AG04450 (cell line): ENCODE results near the gene TRABD2A. TPM values are rescaled to one million over a fixed set of nuclear protein-coding genes. Genes with fewer than 3 reads are reported as not detected.

Experiments
- CTCF ChIA-PET: fragments of 300-600, 350-600 bp; formaldehyde crosslinking; extraction: SDS; loops from one replicate; lab custom pipeline; 2022; ENCODE audit warnings: antibody characterized with exemption, inconsistent platforms; lab: Charles Lee
- POLR2A ChIA-PET: fragments of 350-600 bp; formaldehyde crosslinking; extraction: SDS; loops from one replicate; lab custom pipeline; 2021; ENCODE audit warnings: antibody characterized with exemption, inconsistent platforms; lab: Yijun Ruan, JAX
- DNase-seq: peaks from one replicate; pipeline ENCODE4 v3.0.0-alpha.2; 2011; ENCODE audit warnings: low read depth, low spot score
- H3K27ac ChIP-seq: one replicate; pipeline ENCODE4 v1.5.1; 2012; ENCODE audit warnings: low read depth, low read length, control low read depth
- H3K27me3 ChIP-seq: one replicate; pipeline ENCODE4 v1.6.0; 2012; ENCODE audit warnings: low read length; ENCODE audit not compliant: control insufficient read depth, insufficient read depth
- H3K4me3 ChIP-seq: 2 replicates; pipeline ENCODE4 v1.5.1; 2011; ENCODE audit warnings: mild to moderate bottlenecking, low read depth, low read length, control low read depth
- H3K9me3 ChIP-seq: 2 replicates; pipeline ENCODE4 v1.5.1; 2012; ENCODE audit warnings: low read length; ENCODE audit not compliant: control insufficient read depth, insufficient read depth
- polyA plus RNA-seq: library from polyadenylated mRNA; depleted of rRNA; stranded (reverse); fragments of >200 nt; gene quantifications from 2 replicates; pipeline ENCODE4 v1.2.3, GENCODE V29; 2011
- TF ChIP-seq, protein P1 (sequence below): IDR thresholded peaks from 2 replicates; pipeline ENCODE4 v1.5.1; 2011; ENCODE audit warnings: low read depth, low read length, control low read depth, inconsistent platforms

TRABD2A gene
- polyA plus RNA-seq, 1 experiment = 30.2 TPM

DNA sequence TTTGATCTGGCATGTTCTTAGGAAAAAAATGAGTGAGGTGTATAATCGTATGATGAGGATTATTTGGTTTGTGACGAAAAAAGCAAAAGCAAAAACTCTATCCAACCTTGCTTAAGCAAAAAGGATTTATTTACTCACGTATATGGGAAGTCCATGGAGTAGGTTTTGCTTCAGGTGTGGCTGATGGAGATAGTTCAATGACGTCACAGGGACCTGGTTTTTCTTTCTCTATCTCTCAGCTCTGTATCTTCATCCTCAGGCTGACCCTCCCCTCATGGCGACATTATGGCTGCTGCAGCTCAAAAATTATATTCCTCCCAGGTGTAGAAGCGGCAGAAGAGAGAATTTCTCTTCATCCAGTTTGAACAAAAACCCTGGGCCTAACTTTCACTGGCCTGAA, 33.5 kb upstream of the TRABD2A start:
- Histone ChIP-seq H3K27ac (no peak overlapping the region), H3K4me3 (no peak overlapping the region), H3K9me3 (peaks cover 4% of the 10 kb centered on the region; the same call in 1 of the 2 replicates), H3K27me3 (no peaks in the 10 kb centered on the region)
- CTCF ChIA-PET = interaction anchor here (4.0 kb wide), 1 partner anchor 12 kb away, joined by 23 read pairs; no protein-coding TSS in a partner anchor
- TF ChIP-seq, protein P1, sequence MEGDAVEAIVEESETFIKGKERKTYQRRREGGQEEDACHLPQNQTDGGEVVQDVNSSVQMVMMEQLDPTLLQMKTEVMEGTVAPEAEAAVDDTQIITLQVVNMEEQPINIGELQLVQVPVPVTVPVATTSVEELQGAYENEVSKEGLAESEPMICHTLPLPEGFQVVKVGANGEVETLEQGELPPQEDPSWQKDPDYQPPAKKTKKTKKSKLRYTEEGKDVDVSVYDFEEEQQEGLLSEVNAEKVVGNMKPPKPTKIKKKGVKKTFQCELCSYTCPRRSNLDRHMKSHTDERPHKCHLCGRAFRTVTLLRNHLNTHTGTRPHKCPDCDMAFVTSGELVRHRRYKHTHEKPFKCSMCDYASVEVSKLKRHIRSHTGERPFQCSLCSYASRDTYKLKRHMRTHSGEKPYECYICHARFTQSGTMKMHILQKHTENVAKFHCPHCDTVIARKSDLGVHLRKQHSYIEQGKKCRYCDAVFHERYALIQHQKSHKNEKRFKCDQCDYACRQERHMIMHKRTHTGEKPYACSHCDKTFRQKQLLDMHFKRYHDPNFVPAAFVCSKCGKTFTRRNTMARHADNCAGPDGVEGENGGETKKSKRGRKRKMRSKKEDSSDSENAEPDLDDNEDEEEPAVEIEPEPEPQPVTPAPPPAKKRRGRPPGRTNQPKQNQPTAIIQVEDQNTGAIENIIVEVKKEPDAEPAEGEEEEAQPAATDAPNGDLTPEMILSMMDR = no peak
- no peak for DNase-seq
- POLR2A ChIA-PET = no interaction called here

- no peak for DNase-seq
- H3K9me3 ChIP-seq = peaks cover 4% of the 10 kb centered on the region; the same call in 1 of the 2 replicates
- POLR2A ChIA-PET = interaction anchor here (0.7 kb wide), 2 partner anchors 58 to 59 kb away, joined by 5 to 8 read pairs; no protein-coding TSS in a partner anchor
- H3K27ac ChIP-seq = no peak overlapping the region
- CTCF ChIA-PET = interaction anchor here (4.0 kb wide), 1 partner anchor 13 kb away, joined by 23 read pairs; no protein-coding TSS in a partner anchor
- TF ChIP-seq, protein P1 = no peak
- no peak overlapping the region for H3K4me3 ChIP-seq
- H3K27me3 ChIP-seq = no peaks in the 10 kb centered on the region
These were observed 32.1 kb upstream of the TRABD2A start for GRCh38 chr2:84912984-84913383.

DNA sequence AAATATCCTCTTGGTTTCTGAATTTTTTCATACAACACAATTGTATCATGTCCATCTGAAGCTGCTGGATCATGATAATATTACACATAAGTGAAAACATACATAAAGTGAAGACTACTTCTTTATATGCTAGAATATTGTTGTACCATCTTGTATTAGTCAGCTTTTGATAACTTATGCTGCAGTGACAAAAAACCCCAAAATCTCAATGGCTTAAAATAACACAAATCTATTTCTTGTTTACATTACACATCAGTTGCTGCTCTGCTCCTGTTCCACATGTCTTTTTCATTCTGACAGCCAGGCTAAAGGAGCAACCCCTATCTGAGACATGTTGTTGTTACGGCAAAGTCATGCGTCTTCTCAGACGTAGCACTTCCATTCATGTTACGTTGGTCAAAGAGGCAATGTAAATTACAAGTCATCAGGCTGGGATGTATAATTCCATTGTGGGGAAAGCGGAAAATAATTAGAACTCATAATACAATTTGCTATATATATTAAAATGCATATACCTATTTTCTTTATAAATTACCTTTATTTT, 30.3 kb upstream of the TRABD2A start:
- ChIA-PET POLR2A (no interaction called here), CTCF (interaction anchor here (4.0 kb wide), 1 partner anchor 15 kb away, joined by 23 read pairs; no protein-coding TSS in a partner anchor)
- TF ChIP-seq, protein P1 = no peak
- no peak overlapping the region for H3K27ac ChIP-seq
- no peak for DNase-seq
- H3K9me3 ChIP-seq = peaks cover 6% of the 10 kb centered on the region; the same call in 1 of the 2 replicates
- H3K27me3 ChIP-seq = no peaks in the 10 kb centered on the region
- no peak overlapping the region for H3K4me3 ChIP-seq

DNA sequence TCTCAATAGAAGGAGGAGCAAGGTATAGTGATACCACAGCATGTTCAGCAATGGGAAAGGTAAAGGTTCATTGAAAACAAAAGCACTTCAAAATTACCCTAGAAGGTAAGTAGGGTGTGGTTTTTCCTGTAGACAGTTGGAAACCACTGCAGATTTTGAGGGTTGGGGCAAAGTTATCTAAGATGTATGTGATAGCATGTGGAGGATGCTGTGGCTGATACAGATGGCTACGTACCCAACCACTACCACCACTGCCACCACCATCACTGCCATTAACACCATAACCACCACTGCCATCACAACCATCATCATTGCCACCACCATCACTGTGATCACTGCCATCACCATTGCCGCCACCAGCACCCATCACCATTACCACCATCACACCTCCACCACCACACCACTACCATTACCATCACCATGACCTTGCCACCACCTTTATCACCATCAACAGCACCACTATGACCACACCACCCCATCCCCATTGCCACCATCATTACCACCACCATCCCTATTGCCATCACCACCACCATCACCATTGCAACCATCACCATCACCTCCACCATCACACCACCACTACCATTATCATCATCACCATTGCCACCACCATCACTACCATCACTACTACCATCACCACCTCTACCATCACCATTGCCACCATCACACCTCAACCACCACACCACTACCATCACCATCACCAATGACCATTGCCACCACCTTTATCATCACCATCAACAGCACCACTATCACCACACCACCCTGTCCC, 28.2 kb upstream of the TRABD2A start:
- TF ChIP-seq, protein P1 = no peak
- H3K9me3 ChIP-seq = peaks cover 9% of the 10 kb centered on the region; the same call in 1 of the 2 replicates
- CTCF ChIA-PET = interaction anchor here (1.1 kb wide), 1 partner anchor 17 kb away, joined by 3 read pairs; no protein-coding TSS in a partner anchor
- no peaks in the 10 kb centered on the region for H3K27me3 ChIP-seq
- POLR2A ChIA-PET = interaction anchor here (0.5 to 0.9 kb wide), 3 partner anchors 9 to 94 kb away, joined by 3 to 8 read pairs (median 4); partner anchors contain the start of gene TRABD2A
- no peak overlapping the region for H3K4me3 ChIP-seq
- H3K27ac ChIP-seq = no peak overlapping the region
- no peak for DNase-seq
